NCI-H1092 treated with DMSO at 0.1 percent for 48 hours (cell line): Measurements from ENCODE around the gene FAM13A.

Experiments
- DNase-seq: peaks from one replicate; lab custom pipeline; 2025; lab: John Stamatoyannopoulos, UW

Gene FAM13A

DNA sequence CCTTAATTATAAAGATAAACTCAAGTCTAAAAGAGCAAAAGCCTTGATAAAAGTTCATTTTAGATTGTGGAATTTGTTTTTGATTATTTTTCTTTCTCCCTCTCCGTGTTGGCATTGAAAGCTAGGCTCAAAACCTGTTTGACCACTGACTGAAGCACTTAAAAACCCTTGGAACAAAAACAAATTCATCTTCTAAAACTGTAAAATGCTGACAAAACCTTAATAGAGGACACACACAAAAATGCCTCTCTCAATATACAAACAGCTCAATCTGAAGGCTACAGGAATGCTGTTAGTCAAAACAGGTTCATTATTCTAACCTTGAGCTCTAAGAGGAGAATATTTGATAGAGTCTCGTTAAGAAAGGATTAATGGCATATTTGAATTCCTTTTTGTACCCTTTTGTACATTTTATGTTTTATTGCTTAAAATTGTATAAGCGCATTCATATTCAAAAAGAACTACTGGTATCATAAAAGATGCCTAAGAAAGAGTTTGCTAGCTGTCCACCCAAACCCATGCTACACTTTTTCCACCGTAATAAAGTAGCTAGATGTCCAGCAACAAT lies 285.0 kb downstream of the FAM13A start:
- DNase-seq, result no peak

DNA sequence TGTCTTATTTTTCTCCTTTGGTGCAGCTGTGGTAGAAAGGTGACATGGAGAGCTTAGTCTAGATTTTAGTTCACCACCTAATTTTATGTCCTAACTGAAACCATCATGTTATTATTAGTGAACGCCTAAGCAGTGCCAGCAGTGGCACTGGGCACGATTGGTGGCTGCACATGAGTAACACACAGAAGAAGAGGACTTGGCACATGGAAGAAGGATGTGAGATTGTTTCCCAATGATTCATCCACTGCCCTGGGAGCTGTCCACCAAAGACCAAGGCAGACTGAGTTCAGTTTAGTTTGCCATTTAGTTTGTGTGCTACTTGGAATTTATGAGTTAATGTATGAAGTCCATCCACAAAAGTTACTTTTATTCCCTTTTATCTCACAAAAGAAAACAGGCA lies 291.3 kb downstream of the FAM13A start:
- DNase-seq, result no peak

DNA sequence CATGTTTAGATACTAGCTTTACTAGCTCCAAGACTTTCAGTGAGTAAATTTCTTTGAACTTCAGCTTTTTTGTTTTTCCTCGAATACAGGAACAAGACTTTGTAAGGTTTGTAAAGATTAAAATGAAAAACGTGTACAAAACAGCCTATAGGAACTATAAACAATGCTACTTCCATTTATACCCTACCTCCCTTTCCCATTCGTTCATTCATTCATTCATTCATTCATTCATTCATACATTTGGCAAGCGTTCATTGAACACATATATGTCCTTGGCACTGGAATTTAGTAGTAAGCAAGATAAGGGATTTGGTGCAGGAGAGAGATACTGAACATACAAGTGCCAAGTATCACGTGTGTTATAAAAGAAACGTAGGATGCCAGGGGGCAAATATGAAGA lies 293.9 kb downstream of the FAM13A start:
- no peak for DNase-seq

DNA sequence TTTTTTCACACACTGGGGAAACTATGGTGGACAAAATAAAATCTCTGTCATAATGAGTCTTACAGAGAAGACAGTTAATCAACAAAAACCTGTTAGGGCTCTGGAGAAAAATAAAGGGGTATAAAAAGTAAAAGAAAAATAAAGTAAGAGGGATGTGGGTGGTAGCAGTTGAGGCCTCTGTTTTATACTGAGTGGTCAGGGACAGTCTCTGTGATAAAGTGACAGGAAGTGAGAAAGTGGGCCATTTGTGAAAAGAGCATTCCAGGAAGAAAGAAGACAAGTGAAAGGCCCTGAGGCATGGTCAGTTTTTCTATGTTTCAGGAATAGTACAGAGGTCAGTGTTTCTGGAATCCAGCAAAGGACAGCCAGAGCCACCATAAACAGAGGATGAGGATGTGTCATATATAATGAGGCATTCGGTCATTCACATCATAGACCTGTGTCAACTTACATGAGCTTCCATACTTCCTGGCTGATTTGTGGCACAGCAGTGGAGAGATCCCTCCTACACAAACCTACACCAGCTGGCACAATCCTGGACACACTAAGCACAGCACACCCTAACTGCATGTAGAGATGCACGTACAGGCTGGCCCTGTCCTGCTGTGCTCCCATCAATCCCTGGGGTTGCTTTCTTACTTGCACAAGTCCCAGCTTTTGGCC lies 295.0 kb downstream of the FAM13A start:
- DNase-seq, result no peak

DNA sequence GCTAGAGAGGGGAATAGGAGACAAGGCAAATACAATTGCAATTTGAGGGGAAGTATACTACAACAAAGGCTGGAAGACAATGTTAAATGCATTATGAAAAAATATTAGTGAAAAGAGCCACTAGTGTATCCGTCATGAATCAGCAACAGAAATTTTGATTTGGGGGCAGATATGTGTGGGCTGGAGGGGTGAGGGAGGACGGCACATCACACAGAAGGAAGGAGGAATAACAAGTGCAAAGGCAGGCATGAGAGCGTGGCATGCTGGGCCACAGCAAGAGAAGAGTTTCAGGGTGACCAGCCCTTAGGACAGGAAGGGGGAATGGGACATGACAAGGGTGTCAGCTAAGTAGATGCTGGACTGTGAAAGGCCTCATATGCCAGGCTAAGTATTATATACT lies 295.6 kb downstream of the FAM13A start:
- DNase-seq, result no peak

DNA sequence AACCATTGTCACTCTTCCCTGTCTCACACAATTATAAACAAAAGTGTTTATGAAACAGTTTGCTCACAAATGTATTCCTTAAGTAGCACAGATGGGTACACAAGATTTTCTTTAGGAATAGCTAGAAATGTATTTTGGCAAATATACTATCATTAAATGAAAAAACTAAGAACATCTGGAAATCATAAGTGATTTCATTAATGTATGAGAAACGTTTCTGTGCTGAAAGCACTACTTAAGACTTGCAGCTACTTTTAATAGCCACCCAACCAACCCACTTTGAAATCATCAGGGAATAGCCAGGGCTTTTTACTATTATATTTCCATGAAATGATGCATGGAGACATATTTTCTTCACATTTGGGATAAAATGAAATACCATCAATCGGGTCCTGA lies 297.1 kb downstream of the FAM13A start:
- DNase-seq, result no peak

DNA sequence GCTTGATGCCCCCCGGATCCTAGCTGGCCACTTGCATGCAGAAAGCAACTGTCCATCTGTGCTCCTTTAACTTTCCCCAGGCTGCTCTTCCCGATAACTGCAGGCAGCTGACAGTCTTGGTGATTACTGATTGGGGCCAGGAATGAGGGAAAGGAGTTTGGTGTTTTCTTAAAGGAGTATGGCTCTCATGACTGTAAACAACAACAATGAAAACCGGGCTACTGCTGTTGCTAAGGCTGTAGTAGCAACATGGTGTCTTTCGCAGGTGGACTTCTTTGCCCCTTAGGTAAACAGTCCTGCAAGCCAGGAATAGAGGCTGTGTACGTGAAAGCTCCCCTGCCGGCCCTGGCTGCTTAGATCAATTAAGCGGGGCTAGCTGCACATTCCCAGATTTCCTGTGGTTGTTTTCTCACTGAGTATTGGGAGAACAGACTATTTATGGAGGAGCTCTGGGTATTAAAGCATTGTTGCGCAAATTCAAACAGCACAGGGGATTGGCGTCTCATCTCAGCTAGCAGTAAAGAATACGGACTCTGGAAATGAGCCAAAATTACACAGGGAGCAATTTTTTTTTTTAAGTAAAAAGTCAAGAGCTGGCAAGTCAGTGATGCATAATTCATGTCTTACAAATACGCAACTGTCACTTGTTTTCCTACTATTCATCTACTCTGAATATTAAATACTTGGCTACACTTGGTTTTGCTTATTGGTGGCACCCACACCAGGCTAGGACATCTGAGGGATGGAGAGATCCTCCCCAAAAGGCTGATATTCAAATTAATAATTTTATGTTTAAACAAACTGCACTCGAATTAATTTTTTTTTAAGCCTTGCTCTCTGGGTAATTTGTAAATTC lies 297.7 kb downstream of the FAM13A start:
- peak; percentile 59 for DNase-seq

DNA sequence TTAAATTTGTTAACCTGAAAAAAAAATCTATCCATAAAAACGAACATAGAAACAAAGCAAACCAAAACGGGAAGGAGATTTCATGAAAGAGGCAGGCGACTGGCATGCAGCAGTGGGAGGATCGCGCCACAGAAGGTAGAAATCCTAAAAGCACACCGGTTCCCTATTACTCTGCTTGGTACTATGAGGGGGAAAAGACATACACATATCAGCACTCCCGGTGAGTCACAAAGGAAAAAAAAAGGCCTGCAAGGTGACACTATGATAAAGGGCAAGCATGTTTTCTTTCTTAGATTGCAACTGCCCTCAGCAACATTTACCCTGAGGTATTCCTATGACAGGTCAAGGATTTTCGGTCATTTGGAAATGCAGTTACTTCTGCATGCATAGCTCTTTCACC lies 298.7 kb downstream of the FAM13A start:
- peak; percentile 7 for DNase-seq

DNA sequence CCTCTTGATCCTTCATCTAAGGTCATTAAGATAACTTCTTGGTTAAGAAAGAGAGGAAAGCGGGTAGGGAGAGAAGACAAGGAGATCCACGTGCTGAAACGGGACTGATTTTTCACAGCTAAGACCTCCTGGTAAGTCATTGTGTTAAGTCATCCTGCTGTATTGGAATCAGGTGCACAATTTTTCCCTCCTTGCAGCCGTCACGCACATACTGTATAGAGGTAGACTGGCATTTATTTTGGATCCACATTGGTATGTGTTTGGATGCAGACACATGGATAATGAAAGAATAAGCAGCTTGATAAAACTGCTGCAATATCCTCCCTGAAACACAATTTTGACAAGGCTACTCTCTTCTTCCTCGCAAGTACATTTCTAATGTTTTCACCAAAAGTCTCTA lies 299.2 kb downstream of the FAM13A start:
- DNase-seq, result no peak

DNA sequence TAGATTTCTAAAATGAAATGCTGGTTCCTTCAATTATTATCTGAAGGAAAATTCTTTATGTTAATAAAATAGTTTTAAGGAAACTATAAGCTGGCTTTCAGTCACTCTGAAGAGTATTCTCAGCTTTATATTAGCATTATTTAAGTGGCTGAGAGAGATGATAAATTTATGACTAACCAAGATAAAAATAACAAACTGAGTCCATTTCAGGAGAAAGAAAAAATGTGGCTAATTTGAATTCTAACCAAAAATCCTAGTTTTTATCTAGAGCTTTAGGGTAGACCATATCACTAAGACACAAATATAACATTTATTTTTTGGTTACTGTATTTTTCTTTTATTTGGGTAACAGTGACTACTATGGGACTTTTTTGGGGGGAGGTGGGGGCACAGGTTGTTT lies 299.9 kb downstream of the FAM13A start:
- DNase-seq, result no peak

DNA sequence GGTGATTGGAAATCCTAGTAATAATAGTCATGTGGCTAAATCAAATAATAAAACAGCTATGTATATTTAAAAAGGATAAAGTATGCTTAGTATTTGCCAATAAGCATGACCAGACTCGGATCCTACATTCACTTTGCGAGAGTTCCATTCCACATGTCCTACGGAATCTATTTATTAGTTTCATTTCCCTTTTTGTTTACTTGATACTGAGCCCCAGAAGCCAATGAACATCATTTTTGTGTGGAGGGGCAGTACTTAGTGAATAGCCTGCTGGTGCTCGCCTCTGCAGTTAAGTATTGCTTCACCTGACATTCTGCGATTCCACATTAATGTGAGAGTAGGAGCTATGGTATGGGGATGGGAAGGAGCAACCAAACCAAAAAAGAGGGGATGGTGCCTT lies 300.8 kb downstream of the FAM13A start:
- no peak for DNase-seq

DNA sequence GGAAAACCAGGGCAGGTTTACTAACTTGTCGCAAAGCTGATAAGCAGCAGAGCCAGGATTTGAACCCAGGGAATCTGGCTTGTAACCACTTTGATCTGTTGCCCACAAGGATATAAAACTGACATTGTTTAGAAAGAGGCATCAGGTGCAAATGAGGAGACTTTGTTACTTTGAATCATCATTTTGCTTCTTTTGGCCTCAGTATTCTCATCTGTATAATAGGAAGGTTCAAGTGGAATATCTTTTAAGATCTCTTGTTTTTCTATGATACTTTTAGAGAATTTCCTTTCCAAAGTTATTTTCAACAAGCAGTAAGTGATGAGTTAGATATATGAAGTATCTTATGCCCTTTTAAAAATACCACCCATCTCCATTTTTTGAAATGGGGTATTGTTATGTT lies 301.5 kb downstream of the FAM13A start:
- DNase-seq, result no peak

DNA sequence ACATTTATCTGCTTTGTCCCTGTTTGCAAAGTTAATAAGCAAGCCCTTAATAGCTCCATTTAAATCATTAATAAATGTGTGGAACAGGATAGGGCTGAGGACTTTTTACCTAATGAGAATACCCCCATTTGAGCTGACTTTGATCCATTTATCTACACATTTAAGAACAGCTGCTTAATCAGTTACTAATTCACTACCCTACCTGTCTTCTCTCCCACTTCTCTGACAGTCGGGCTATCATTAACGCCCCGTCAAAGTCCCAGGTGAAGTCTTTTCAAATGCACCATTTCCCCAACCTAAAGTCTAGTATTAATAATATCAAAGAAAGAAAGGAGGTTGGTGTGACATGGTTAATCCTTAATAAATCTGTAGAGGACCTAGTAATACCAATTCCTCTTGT lies 302.2 kb downstream of the FAM13A start:
- DNase-seq, result no peak

DNA sequence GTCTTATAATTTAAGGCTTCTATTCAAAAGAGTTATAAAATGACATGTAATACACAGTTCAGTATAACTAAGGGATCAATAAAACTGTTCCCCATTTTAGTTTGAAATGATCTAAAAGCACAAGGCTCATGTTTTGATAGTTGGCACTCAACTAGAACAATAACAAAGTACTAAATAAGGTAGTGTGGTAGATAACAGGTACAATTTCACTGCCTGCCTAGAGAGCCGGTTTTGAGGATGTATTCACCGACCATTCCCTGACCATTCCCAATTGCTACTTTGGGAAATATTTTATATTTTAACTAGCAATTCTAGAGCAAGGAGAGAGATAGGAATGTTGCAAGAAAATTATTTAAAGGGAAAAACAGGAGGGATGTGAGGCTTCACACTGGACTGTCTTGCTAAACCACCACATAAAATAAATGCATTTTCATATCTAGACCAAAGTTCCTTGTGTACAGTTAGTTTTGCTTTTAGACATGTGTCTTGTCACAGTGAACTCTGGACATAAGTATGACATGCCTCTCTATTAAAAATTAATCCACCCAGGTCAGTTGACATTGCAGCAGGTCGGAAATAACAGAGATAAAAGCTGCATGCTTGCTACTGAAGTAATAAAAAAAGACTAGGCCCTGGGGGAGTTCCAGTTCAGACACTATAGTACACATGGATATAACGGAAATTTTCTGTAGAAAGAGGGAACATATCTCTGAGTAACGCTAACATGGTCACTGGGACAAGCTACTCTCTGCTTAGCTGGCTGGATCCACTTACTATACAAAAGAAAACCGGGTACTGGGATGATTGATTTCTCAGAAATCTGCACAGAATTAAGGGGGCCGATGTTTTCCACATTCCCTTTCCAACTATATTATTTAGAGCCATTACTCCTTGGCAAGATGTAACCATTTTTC lies 303.1 kb downstream of the FAM13A start:
- no peak for DNase-seq

DNA sequence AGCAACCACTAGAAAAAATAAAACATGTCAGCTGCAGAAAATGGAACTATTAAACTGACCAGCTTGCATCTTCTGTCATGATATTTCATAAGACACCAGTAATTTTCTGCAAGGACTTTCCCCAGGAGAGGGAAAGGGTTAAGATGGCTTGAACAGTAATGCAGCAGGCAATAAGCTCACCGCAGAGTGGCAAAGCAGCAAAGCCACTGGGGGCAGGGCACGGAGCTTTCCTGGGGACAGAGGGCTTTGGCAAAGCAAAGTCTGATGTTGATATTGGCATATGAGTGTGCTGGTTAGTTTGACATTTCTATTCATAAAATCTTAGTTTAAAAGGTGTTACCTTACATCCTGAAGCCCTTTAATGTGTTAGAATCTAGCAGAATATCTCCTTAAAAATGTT lies 304.2 kb downstream of the FAM13A start:
- peak; percentile 11 for DNase-seq

DNA sequence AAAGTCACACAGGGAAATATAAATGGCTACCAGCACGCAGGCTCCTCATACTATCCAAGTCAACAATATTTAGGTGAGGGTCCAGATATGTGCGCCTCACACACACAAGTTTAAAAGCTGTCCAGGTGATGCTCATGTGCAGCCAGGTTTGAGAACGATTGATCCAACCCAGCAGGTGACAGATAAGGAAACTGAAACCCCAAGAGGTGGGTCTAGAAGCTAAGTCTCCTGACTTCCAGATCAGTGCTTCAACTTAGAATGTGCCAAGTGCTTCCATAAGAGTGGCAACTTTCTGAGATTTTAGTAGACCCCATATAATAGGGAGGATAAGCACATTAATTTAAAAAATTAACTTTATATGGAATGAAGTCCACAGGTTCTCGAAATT lies 304.9 kb downstream of the FAM13A start:
- no peak for DNase-seq

DNA sequence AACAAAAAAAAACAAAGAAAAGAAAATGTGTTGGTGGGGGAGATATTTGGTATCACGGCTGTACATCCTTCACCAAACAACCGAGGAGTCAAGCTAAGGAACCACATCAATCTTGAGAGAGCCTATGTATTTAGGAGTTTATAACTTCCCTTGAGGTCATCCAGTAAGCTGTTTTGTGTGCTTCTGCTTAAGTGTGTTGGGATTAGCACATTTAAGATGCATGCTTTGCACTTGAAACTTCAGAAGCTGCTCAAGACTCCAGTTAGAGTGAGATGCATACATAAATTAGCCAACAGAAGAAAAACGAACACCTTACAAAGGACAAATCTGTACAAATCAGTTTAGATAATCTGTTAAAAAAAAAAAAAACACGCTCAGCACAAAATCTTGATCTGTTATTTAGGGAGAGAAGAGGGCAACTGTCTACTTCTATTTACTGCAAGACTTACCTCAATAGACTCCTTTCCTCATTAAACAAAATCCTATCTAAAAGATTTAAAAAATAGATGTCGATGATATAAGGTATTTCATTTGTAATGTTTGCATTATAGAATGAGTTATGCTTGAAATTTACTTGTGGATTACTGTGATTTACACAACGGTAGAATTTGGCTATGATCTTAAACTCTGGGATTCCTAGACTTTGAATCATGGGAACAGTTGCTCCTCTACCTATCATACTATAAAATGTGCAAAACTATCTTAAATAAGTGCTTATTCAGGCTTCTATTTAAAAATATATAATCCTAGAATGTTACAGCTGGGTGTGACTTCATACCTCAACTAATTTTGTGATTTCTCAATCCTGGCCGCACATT lies 305.5 kb downstream of the FAM13A start:
- DNase-seq, result no peak

DNA sequence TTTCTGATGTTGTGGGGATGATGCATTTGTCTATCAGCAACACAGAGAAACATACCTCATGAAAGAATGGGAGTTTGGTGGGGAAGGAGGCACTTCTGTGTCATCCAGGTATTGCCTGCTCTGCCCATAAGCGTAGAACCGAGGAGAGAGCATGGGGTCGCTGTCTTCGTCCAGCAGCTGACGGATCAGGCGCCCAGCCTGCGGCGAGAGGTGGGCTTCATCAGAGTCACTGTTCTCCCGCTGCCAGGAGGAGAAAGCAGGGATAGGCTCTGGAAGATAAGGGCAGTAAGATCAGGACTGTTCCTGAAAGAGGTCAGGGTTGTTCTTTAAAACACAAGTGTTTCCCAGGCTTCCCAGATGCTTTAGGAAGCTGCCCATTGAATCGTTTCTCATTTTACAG lies 306.6 kb downstream of the FAM13A start:
- no peak for DNase-seq

DNA sequence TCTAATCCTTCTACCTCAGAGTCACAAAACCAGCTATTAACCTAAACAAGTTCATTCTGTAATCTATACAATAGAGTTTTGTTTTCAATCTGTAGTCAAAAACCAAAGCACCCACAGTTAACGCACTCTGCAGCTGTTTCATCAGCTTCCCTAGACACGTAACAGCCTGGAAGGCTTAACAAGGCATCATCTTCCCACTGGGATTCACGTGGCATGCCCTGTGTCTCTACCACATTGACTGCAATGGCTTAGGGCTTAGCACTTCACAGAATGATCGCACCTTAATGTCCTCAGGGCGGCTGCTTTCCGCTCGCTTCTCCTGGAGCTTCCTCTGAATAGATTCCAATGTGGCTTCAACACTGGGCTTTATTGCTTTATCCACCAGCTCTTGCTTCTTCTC lies 309.6 kb downstream of the FAM13A start:
- DNase-seq, result no peak

DNA sequence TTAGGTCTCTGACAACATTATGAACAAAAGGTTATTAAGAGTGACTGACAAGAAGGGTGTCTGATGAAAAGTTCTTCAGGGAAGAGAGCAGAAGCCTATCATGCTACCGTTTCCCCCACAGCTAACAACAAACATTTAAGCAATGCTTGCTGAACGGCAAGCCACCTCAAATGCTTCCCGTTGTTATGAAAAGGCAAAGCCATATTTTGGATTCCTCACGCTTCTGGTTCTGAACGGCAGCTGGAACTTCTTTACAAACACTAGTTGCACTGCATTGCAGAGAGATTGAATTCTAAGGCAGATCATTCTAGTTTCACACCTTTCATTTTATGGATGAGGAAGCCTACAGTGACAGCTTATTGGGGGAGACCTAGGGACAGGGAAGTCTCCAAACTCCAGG lies 310.8 kb downstream of the FAM13A start:
- DNase-seq, result no peak

DNA sequence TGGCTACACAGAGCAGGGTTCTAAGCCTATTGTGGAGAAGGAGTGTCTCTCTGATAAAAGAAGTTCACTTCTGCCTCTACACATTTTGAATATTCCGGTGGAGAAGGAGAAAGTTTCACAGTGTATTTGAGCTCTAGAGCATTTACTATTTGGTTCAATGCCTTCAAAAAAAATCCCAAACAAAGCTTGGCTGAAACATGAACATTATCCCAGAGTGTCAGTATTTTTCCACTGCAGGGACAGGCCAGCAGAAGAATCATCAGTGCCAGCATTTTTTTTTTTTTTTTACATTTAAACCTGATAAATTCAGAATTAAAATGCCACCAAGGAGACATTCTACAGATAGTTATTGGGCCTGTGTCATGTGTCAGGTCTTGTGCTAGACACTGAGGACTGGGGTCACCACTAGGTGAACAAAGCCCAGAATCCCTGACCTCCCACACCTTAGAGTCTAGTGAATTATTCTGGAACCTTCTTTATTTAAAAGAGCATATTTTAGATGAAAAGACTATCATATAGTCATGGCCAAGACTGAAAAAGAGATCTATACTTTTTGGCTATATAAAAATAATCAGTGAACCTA lies 311.3 kb downstream of the FAM13A start:
- DNase-seq, result no peak
